Osteocyte (in vitro differentiated cells): ENCODE measurements around the gene ITGB7. TPM values are rescaled to one million over a fixed set of nuclear protein-coding genes. Genes with fewer than 3 reads are reported as not detected.

Experiments used
- DNase-seq: peaks from one replicate; pipeline ENCODE4 v3.0.0; 2021; ENCODE audit warnings: mixed read lengths; ENCODE audit not compliant: unreplicated experiment; ENCODE audit errors: extremely low spot score
- H3K27ac Mint-ChIP-seq: one replicate; pipeline ENCODE4 v1.8.0; 2021; ENCODE audit warnings: mild to moderate bottlenecking, mixed read lengths; ENCODE audit not compliant: unreplicated experiment
- H3K27me3 Mint-ChIP-seq: one replicate; pipeline ENCODE4 v1.8.0; 2021; ENCODE audit warnings: mixed read lengths; ENCODE audit not compliant: unreplicated experiment
- H3K36me3 Mint-ChIP-seq: one replicate; pipeline ENCODE4 v1.8.0; 2021; ENCODE audit warnings: mixed read lengths; ENCODE audit not compliant: unreplicated experiment
- H3K4me1 Mint-ChIP-seq: one replicate; pipeline ENCODE4 v1.8.0; 2021; ENCODE audit warnings: mixed read lengths; ENCODE audit not compliant: unreplicated experiment
- H3K4me3 Mint-ChIP-seq: one replicate; pipeline ENCODE4 v1.8.0; 2021; ENCODE audit warnings: mild to moderate bottlenecking, moderate library complexity, mixed read lengths; ENCODE audit not compliant: unreplicated experiment
- H3K9me3 Mint-ChIP-seq: one replicate; pipeline ENCODE4 v1.8.0; 2021; ENCODE audit warnings: mixed read lengths; ENCODE audit not compliant: unreplicated experiment
- total RNA-seq: library from RNA; stranded (reverse); gene quantifications from 2 replicates; pipeline ENCODE4 v1.2.1, GENCODE V29; 2021
- TF ChIP-seq, protein P1 (sequence below): fragments of 200-600 bp; sonication (generic); IDR thresholded peaks from 2 replicates; pipeline ENCODE4 v1.5.0; 2021; ENCODE audit warnings: antibody characterized with exemption, mild to moderate bottlenecking, moderate library complexity

The ITGB7 gene
- total RNA-seq, 1 donor from 2014 or later, result 0.83 TPM

DNA sequence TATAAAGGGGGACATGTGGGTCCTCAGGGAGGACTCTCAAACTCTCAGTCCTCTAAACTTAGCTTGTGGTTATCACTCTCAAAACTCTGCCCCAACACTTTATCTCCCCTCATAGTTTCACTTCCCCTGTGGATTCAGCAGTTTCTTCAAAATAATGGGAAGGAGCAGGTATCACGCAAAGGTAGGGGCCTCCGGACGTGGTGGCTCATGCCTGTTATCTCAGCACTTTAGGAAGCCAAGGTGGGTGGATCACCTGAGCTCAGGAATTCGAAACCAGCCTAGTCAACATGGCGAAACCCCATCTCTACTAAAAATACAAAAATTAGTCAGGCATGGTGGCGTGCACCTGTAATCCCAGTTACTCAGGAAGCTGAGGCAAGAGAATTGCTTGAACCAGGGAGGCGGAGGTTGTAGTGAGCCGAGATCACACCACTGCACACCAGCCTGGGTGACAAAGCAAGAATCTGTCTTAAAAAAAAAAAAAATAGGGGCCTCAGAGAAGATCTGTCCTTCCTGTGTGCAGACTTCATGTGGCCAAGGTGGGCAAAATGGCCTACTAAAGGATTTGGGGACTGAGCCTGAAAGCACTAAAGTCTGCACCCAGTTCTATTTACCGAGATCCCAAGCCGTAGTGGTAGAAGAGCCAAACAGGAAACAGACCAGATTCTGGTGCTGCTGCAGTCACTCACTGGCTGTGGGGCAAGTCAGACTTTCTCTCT lies 6.4 kb downstream of the ITGB7 start:
- Mint-ChIP-seq H3K4me3 (no peak overlapping the region), H3K27me3 (peaks cover 4% of the 10 kb centered on the region), H3K4me1 (peaks cover 5% of the 10 kb centered on the region), H3K9me3 (no peaks in the 10 kb centered on the region), H3K36me3 (no peaks in the 10 kb centered on the region), H3K27ac (no peak overlapping the region)
- DNase-seq, result no peak
- TF ChIP-seq, protein P1, sequence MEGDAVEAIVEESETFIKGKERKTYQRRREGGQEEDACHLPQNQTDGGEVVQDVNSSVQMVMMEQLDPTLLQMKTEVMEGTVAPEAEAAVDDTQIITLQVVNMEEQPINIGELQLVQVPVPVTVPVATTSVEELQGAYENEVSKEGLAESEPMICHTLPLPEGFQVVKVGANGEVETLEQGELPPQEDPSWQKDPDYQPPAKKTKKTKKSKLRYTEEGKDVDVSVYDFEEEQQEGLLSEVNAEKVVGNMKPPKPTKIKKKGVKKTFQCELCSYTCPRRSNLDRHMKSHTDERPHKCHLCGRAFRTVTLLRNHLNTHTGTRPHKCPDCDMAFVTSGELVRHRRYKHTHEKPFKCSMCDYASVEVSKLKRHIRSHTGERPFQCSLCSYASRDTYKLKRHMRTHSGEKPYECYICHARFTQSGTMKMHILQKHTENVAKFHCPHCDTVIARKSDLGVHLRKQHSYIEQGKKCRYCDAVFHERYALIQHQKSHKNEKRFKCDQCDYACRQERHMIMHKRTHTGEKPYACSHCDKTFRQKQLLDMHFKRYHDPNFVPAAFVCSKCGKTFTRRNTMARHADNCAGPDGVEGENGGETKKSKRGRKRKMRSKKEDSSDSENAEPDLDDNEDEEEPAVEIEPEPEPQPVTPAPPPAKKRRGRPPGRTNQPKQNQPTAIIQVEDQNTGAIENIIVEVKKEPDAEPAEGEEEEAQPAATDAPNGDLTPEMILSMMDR, result no peak

DNA sequence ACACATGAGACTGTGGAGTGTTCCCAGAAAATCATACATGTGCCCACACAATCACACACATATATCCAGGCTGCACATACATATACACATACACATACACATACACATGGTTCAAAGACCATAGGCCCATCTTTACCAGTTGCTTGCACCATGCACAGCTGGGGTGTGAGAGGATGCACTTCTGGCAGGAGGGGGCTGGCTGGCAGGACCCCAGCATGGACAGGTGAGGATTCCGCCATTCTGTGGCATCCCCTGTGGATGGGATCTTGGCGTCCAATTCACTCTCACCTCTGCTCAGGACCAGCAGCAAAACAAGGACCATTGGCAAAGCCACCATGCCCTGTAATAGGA lies 7.0 kb downstream of the ITGB7 start:
- H3K4me3 Mint-ChIP-seq, result no peak overlapping the region
- H3K36me3 Mint-ChIP-seq, result no peaks in the 10 kb centered on the region
- DNase-seq, result no peak
- TF ChIP-seq, protein P1, result no peak
- no peak overlapping the region for H3K27ac Mint-ChIP-seq
- peaks cover under 1% of the 10 kb centered on the region for H3K4me1 Mint-ChIP-seq
- no peaks in the 10 kb centered on the region for H3K9me3 Mint-ChIP-seq
- peaks cover 4% of the 10 kb centered on the region for H3K27me3 Mint-ChIP-seq

DNA sequence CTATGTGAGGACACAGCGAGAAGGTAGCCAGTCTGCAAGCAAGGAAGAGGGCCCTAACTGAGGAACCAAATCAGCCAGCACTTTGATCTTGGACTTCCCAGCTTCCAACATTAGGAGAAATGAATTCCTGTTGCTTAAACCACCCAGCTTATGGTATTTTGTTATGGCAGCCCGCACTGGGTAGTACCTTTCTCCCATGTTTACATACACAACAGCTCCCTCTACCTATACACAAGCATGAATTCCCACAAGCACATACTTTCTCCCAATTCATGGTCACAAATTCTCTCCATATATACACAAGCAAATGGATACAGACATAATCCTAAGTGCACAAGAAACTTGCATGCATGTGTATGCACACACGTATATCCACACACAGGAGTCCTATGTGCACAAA lies 7.4 kb downstream of the ITGB7 start:
- H3K27me3 Mint-ChIP-seq, result peaks cover 4% of the 10 kb centered on the region
- no peaks in the 10 kb centered on the region for H3K4me1 Mint-ChIP-seq
- H3K36me3 Mint-ChIP-seq, result no peaks in the 10 kb centered on the region
- H3K27ac Mint-ChIP-seq, result no peak overlapping the region
- TF ChIP-seq, protein P1, result no peak
- no peak overlapping the region for H3K4me3 Mint-ChIP-seq
- no peaks in the 10 kb centered on the region for H3K9me3 Mint-ChIP-seq
- DNase-seq, result no peak

DNA sequence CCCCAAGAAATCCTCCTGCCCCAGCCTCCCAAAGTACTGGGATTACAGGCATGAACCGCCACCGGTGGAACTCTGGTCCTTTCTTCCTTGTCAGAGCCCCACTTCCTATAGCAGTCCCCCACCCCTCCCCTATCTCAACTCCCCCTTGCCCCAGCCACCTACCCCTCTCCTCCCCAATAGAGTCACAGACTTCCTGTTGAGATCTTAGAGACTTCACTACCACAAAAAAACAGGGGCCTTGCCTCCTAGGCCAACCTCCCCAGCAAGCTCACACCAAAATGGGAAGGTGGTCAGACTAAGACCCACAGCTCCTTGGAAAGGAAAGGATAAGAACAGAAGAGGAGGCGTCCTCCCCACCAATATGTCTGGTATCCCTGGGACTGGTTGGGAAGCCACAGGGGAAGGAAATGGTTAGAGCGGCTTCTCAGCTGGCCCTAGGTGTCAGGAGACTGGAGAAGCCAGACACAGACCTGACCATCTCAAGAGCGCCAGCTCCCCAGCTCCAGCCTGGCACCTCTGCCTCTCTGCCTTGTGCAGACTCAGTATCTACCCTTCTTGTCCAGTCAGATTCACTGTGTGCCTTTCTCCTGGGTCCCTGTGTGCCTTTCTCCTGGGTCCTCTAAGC lies 8.5 kb downstream of the ITGB7 start:
- Mint-ChIP-seq H3K27me3 (peaks cover 4% of the 10 kb centered on the region), H3K4me3 (no peak overlapping the region), H3K9me3 (no peaks in the 10 kb centered on the region), H3K4me1 (no peaks in the 10 kb centered on the region), H3K27ac (no peak overlapping the region), H3K36me3 (no peaks in the 10 kb centered on the region)
- TF ChIP-seq, protein P1, result no peak
- DNase-seq, result no peak

DNA sequence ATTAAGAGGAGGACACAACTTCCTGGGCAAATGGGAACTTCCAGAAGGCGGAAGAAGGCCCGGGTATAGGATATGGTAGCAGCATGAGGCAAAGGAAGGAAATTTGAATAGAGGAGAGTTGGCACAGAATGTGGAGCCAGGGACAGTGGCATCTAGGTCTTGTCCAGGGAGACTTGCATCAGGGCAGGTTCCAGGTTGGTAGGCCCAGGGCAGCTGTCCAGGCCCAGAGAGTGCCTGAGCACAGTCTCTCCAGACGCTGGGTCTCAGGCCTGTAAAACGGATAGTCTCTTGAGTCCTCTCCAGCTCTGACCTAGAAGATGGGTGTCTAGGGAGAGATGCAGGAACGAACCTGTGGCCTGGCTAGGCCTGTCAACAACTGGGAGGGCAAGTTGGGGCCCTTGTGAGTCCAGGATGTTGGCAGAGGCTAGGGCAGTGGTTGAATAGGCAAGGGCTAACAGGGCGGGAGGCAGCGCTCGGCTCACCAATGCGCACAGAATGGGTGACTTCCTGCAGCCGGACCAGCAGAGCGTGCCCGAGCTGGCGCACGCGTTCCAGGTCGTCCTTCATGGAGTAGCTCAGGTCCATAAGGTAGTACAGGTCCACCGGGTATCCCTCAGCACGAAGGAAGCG lies 9.9 kb downstream of the ITGB7 start:
- Mint-ChIP-seq H3K27me3 (peaks cover 4% of the 10 kb centered on the region), H3K36me3 (no peaks in the 10 kb centered on the region), H3K4me1 (no peaks in the 10 kb centered on the region), H3K4me3 (no peak overlapping the region), H3K9me3 (no peaks in the 10 kb centered on the region), H3K27ac (no peak overlapping the region)
- no peak for DNase-seq
- TF ChIP-seq, protein P1, result no peak
